Right lobe of liver (tissue), 4 donors: Measurements from ENCODE around the gene TRRAP.

Experiments used
- POLR2A ChIP-seq: fragments of 450-650 bp; IDR thresholded peaks from one replicate; pipeline ENCODE4 v1.6.1; 2017; ENCODE audit warnings: antibody characterized with exemption, mild to moderate bottlenecking
- TF ChIP-seq, protein P1 (sequence below), 4 donors: fragments of 200-600 bp in 3 of 4; fragments of 450-650 bp in 1 of 4; IDR thresholded peaks; one replicate each; pipeline versions ENCODE4 v1.5.1 to v1.8.0; 2016 to 2022; ENCODE audit warnings: antibody characterized with exemption in 4 of 4, mild to moderate bottlenecking in 2 of 4
- donor health status: DM: no; HTN: no; CAD: no.
- donor health status: DM: no; HTN: no; CAD: no.
- donor health status: DM: no; HTN: yes; CAD: no.

DNA sequence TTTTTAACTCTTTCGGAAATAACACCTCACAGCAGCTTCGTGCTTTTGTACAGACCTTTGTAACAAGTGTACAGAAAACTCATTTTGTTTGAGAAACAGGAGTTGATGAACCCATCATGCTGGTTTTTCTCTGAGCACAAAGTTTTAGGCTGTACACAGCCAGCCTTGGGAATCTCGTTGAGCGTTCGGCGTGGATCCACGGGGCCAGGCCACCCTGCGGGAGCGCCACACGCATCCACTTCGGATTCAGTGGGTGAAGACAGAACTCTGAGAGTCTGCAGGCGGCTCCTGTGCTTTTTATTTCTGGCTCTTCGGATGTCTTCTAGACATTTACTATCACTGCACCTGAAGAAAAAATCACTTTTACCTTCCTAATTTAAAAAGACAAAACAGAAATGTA lies 134.4 kb downstream of the TRRAP start:
- TF ChIP-seq, protein P1, sequence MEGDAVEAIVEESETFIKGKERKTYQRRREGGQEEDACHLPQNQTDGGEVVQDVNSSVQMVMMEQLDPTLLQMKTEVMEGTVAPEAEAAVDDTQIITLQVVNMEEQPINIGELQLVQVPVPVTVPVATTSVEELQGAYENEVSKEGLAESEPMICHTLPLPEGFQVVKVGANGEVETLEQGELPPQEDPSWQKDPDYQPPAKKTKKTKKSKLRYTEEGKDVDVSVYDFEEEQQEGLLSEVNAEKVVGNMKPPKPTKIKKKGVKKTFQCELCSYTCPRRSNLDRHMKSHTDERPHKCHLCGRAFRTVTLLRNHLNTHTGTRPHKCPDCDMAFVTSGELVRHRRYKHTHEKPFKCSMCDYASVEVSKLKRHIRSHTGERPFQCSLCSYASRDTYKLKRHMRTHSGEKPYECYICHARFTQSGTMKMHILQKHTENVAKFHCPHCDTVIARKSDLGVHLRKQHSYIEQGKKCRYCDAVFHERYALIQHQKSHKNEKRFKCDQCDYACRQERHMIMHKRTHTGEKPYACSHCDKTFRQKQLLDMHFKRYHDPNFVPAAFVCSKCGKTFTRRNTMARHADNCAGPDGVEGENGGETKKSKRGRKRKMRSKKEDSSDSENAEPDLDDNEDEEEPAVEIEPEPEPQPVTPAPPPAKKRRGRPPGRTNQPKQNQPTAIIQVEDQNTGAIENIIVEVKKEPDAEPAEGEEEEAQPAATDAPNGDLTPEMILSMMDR (IDR thresholded peaks at IDR 0.05): no peak
- TF ChIP-seq POLR2A: no peak
